SK-N-MC (cell line): ENCODE data around the gene GATAD2A.

Source experiments
- EZH2 ChIP-seq: fragments of 200-600 bp; sonication (generic); IDR thresholded peaks from one replicate; pipeline ENCODE4 v1.6.1; 2017; ENCODE audit warnings: antibody characterized with exemption
- POLR2AphosphoS5 ChIP-seq: IDR thresholded peaks from 2 replicates; pipeline ENCODE4 v1.6.1; 2012; ENCODE audit warnings: mild to moderate bottlenecking, low read depth, low read length, borderline replicate concordance

- TF ChIP-seq POLR2AphosphoS5 (no peak), EZH2 (no peak)
Observed at GRCh38 chr19:19553670-19554069, 148.2 kb downstream of the GATAD2A start.
